ENCODE measurements around the gene SEC14L5.

Gene SEC14L5

DNA sequence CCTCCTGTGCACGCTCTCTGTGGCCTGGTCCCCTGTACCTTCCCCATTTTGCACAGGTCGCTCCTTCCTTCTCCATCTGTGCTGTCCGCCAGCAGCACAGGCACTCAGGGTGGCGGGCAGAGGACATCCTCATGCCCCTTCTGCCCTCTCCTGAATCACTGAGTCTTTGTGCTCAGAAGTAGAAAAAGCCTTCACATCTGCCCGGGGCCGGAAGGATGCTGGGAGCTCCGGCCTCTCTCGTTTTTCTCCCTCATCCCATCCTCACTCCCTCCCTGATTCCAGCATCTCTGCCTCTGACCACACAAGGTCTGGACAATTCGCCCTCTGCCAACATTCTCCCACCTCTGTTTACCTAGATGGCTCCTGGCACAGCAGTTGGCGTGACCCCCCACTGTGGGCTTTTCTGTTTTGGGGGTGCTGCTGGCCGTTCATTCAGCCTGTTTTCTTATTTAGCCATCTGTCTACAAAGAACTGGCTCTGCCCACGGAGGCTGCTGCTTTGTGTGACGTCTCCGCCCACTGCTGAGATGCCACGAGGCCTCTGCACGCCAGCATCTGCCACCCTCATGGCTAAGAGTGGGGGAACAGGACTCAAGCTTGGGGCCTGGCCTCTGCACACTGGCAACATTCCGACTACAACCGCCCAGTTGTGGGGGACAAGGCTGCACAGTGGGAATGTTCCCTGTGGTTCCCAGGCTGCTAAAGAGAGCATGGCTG, 36.7 kb downstream of the SEC14L5 start:
- Histone ChIP-seq H3K27ac (no peak overlapping the region), H3K27me3 (ENCODE audit: insufficient read depth, low read depth, severe bottlenecking) (no peaks in the 10 kb centered on the region), H3K9me3 (ENCODE audit: severe bottlenecking) (no peaks in the 10 kb centered on the region), H3K4me3 (ENCODE audit: low read depth, low read length) (no peak overlapping the region), H3K36me3 (no peaks in the 10 kb centered on the region)
- TF ChIP-seq, protein P1, sequence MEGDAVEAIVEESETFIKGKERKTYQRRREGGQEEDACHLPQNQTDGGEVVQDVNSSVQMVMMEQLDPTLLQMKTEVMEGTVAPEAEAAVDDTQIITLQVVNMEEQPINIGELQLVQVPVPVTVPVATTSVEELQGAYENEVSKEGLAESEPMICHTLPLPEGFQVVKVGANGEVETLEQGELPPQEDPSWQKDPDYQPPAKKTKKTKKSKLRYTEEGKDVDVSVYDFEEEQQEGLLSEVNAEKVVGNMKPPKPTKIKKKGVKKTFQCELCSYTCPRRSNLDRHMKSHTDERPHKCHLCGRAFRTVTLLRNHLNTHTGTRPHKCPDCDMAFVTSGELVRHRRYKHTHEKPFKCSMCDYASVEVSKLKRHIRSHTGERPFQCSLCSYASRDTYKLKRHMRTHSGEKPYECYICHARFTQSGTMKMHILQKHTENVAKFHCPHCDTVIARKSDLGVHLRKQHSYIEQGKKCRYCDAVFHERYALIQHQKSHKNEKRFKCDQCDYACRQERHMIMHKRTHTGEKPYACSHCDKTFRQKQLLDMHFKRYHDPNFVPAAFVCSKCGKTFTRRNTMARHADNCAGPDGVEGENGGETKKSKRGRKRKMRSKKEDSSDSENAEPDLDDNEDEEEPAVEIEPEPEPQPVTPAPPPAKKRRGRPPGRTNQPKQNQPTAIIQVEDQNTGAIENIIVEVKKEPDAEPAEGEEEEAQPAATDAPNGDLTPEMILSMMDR (IDR thresholded peaks at IDR 0.05; ENCODE audit: low read depth, low read length) = no peak
- DNase-seq = no peak

DNA sequence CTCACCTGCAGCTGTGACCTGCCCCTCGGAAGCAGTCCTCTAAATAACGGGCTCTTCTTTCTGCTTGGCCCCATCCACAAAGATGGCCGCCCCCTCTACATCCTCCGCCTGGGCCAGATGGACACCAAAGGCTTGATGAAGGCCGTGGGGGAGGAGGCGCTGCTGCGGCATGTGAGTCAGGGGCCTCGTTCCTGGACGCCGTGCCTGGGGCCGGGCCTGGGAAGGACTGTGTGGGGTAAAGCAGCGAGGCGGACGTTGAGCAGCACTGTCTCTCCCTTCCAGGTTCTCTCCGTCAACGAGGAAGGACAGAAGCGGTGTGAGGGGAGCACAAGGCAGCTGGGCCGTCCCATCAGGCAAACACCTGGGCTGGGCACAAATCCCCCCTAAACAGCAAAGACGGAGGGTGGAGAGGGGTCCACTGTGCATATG, 42.5 kb downstream of the SEC14L5 start:
- TF ChIP-seq, protein P1 (IDR thresholded peaks at IDR 0.05; ENCODE audit: low read depth, low read length) = no peak
- Histone ChIP-seq H3K4me3 (ENCODE audit: low read depth, low read length) (no peak overlapping the region), H3K27me3 (ENCODE audit: insufficient read depth, low read depth, severe bottlenecking) (no peaks in the 10 kb centered on the region), H3K36me3 (no peaks in the 10 kb centered on the region), H3K27ac (no peak overlapping the region), H3K9me3 (ENCODE audit: severe bottlenecking) (no peaks in the 10 kb centered on the region)
- no peak for DNase-seq

DNA sequence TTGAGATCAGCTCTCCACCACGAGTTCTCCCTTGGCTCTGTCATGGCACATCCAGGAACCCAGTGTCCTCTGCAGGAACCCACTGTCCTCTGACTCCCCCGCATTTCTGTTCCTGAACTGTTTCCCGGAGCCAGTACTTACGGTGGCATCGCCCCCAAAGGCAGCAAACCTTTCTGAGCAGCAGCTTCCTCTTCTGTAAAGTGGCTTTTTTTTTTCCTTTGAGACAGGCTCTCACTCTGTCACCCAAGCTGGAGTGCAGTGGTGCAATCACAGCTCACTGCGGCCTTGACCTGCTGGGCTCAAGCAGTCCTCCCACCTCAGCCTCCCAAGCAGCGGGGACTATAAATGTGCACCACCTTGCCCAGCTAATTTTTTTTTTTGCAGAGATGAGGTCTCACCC, 43.4 kb downstream of the SEC14L5 start:
- H3K27me3 ChIP-seq (ENCODE audit: insufficient read depth, low read depth, severe bottlenecking) = no peaks in the 10 kb centered on the region
- DNase-seq = no peak
- no peaks in the 10 kb centered on the region for H3K36me3 ChIP-seq
- TF ChIP-seq, protein P1 (IDR thresholded peaks at IDR 0.05; ENCODE audit: low read depth, low read length) = no peak
- H3K4me3 ChIP-seq (ENCODE audit: low read depth, low read length) = no peak overlapping the region
- no peaks in the 10 kb centered on the region for H3K9me3 ChIP-seq (ENCODE audit: severe bottlenecking)
- H3K27ac ChIP-seq = no peak overlapping the region

DNA sequence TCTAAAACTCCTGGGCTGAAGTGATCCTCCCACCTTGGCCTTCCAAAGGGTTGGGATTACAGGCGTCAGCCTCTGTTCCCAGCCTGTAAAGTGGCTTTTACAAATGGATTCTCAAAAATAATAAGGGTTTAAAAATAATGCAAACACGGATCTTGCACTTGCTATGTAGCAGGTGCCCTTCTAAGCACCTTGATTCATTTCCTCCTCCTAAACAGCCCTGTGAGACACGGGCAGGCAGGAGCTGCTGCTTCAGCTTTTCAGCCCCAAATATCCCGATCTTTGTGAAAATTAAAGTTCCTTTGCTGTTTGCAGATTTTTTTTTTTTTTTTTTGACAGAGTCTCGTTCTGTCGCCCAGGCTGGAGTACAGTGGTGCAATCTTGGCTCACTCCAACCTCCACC, 43.9 kb downstream of the SEC14L5 start:
- TF ChIP-seq, protein P1 (IDR thresholded peaks at IDR 0.05; ENCODE audit: low read depth, low read length) = no peak
- Histone ChIP-seq H3K9me3 (ENCODE audit: severe bottlenecking) (no peaks in the 10 kb centered on the region), H3K27ac (no peak overlapping the region), H3K27me3 (ENCODE audit: insufficient read depth, low read depth, severe bottlenecking) (no peaks in the 10 kb centered on the region), H3K4me3 (ENCODE audit: low read depth, low read length) (no peak overlapping the region), H3K36me3 (no peaks in the 10 kb centered on the region)
- DNase-seq = no peak

DNA sequence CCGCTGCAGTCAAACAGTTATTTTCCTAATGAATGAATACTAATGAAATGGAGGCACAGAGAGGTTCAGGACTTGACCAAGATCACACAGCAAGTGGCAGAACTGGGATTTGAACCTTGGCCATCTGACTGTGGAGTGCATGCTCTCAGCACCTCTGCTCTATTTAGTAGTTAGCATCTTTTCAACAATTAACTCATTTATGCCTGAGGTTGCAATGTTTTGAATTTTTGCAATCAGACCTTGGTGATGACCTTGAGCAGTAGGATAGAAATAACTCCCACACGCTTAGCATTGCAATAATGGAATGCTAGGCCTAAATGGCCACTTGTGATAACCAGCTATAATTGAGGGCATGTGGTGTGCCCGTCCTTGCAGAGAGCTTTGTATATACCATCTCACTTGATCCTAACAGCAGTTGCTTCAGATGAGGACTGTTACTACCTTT, 44.6 kb downstream of the SEC14L5 start:
- Histone ChIP-seq H3K4me3 (ENCODE audit: low read depth, low read length) (no peak overlapping the region), H3K27ac (no peak overlapping the region), H3K27me3 (ENCODE audit: insufficient read depth, low read depth, severe bottlenecking) (no peaks in the 10 kb centered on the region), H3K36me3 (no peaks in the 10 kb centered on the region), H3K9me3 (ENCODE audit: severe bottlenecking) (no peaks in the 10 kb centered on the region)
- TF ChIP-seq, protein P1 (IDR thresholded peaks at IDR 0.05; ENCODE audit: low read depth, low read length) = no peak
- DNase-seq = no peak

DNA sequence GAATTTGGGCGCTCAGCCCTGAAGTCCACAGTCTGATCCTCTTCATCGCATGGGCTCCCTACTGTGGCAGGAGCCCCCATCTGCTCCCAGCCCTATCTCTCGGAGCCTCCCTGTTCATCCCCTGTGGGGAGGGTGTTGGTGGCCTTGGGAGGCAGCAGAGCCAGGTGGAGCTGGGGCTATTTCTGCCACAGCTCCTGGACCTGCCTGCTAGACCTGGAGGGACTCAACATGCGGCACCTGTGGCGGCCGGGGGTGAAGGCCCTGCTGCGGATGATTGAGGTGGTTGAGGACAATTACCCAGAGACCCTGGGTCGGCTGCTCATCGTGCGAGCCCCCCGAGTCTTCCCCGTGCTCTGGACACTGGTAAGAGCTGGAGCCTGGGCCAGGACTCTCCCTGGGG, 45.1 kb downstream of the SEC14L5 start:
- Histone ChIP-seq H3K4me3 (ENCODE audit: low read depth, low read length) (no peak overlapping the region), H3K36me3 (no peaks in the 10 kb centered on the region), H3K27me3 (ENCODE audit: insufficient read depth, low read depth, severe bottlenecking) (no peaks in the 10 kb centered on the region), H3K9me3 (ENCODE audit: severe bottlenecking) (no peaks in the 10 kb centered on the region), H3K27ac (no peak overlapping the region)
- DNase-seq = no peak
- TF ChIP-seq, protein P1 (IDR thresholded peaks at IDR 0.05; ENCODE audit: low read depth, low read length) = no peak

Measured in WERI-Rb-1 (cell line).